Skeletal muscle cell (primary cell): ENCODE results near the gene RBPJ.

ENCODE experiments used
- DNase-seq: peaks from one replicate; pipeline ENCODE4 v3.0.0-alpha.2; 2010; ENCODE audit warnings: low read depth
- H3K4me3 ChIP-seq: 2 replicates; pipeline ENCODE4 v1.5.1; 2011; ENCODE audit warnings: low read depth, mild to moderate bottlenecking, control low read depth, low read length, moderate library complexity

Gene RBPJ

DNA sequence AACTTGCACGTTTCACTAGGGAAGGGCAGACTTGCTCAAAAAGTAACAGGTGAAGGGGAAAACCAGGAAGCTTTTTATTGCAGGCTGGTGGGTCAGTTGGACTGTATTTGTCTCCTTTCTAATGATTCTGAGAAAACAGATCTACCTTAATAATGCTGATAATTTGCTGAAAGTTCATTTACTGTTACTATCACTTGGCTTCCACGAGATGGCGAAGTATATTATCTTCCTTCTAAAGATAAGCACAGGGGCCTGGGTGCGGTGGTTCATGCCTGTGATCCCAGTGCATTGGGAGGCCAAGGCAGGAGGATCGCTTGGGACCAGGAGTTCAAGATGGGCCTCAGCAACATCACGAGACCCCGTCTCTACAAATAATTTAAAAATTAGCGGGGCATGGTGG, 153.1 kb downstream of the RBPJ start:
- H3K4me3 ChIP-seq: no peak overlapping the region
- no peak for DNase-seq

DNA sequence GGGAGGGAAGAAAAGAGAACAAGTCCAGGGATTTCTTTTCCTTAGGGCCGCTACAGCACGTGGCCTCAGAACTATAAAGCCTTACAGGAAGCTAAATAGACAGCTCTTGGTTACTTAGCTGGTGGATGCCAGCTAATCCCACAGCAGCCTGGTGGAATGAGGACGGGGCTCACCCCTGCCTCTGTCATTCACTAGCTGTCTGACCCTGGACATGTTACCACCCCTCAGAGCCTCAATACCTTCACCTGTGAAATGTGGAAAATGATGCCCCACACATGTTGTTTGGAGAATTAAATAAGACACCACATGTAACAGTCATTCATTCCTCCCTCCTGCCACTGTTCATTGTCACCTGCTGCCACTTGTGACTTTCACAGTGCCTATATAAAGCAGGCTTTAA, 153.7 kb downstream of the RBPJ start:
- no peak overlapping the region for H3K4me3 ChIP-seq
- no peak for DNase-seq

DNA sequence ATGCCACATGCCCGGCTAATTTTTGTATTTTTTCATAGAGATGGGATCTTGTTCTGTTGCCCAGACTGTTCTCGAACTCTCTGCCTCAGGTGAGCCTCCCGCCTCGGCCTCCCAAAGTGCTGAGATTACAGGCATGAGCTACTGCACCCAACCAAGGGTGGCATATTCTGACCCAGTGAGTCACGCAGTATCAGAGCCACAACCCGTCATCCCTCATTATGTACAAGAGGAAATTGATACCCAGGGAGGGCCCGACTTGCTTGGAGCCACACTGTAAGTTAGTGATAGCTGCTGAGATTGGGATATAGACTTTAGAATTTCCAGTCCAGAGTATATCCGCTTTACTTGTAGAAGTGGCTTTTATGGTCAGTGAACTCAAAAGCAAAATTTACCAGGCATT, 154.9 kb downstream of the RBPJ start:
- H3K4me3 ChIP-seq: no peak overlapping the region
- DNase-seq: no peak

DNA sequence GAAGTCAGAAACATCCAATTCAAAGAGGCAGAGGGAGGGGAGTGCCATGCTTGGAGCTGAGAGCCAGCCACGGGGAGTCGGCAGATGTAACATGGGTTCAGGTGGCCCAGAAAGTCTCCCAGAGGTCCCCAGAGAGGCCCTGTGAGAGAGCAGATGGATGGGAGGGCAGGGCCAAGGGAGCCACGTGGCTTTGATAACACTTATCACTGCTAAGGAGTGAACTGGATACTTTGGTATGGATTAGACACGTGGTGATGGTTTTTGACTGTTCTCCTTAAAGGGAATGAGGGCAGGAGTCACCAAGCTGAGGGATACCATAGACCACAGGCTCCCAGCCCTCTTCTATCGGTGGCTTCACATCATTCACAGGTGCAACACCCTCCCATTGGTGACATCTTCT, 155.7 kb downstream of the RBPJ start:
- H3K4me3 ChIP-seq: no peak overlapping the region
- no peak for DNase-seq

DNA sequence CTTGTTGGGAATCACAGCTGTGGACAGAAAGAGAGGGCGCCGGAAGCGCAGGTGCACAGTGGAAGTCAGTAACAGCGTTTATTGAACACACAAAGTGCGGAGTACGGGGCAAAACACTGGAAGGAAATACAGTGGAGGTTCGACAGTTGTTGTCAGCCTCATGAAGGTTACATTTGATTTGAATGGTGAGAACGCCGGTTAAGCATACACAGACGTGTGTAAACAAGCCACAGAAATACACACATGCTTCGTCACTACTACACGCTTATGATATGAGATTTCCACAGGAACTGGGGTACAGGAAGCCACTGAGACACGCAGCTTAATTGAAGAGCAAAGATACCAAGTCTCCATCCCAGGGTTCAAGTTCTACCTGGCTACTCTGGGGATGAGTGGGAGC, 157.5 kb downstream of the RBPJ start:
- DNase-seq: no peak
- H3K4me3 ChIP-seq: no peak overlapping the region

DNA sequence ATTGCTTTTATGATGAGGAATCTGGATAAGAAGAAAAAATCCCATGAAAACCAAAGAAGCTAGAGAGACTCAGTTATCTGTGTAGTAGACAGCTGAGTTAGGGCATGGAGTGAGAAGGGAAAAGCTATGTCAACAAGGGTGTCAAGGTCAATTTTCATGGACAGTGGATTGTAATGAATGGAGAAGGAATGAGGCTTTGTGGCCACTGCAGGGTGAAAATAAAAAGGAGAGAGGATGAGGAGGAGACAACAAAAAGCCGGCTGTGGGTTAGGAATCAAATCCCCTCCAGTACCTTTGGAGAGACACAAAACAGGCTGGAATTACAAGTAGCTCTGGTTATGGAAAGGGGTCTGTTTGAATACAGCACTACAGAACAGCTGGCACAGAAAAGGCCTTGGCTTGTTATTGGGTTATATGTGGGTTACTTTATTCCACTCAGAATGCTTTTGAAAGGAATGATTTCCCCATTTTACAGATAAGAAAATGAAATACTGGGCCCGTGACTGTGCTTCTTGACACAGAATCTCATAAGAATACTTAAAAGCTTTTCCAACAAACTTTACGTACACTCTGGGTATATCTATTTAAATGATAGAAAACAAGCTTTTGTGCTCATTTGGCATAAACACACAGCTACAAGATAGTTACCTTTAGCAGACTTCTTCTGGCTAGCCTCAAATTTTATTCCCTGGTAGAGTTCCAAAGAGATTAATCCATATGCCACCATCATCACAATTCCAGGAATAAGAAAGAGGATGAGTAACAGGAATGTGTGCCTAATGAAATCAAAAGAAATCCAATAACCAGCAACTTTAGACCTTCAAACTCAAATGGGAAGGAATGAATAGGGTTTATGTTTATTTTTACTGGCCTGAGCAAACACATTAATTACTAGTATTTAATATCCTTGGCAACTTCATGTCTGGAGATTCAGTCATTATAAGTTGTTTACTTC, 162.0 kb downstream of the RBPJ start:
- DNase-seq: no peak
- no peak overlapping the region for H3K4me3 ChIP-seq

DNA sequence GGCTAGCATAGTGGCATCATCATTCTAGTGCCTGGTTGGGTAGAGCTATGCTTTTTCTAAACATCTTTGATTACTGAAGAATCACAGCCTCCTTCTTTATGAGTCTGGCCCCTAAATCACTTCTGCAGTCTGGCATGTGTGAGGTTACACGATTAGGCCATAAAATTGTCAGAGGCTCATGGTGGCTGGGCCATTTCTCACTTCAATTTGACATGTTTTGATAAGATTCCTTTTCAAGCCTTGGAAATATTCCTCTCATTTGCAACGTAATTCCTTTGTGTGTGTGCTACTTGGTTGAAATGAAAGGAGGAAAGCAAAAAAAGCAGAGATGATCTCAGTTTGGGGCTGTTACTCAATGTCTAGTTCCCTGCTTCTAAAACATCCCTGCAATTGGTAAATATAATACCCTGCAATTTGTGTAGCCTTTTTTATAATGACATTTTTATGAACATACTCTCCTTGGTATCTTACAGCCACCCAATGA, 163.3 kb downstream of the RBPJ start:
- no peak for DNase-seq
- no peak overlapping the region for H3K4me3 ChIP-seq

DNA sequence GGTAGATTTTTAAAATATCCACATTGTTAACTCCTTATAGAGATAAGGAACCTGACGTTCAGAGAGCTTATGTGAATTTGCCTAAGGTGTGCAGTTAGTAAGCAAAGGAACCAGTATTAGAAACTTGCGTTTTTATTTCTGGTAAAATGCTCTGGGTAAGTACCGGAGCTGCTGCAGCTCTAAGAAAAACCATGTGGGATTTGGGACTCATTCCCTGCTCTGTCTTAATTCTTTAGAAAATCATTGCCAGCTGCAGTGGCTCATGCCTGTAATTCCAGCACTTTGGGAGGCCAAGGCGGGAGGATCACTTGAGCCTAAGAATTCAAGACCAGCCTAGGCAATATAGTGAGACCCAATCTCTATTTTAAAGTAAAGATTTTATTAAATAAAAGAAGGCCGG, 163.7 kb downstream of the RBPJ start:
- H3K4me3 ChIP-seq: no peak overlapping the region
- DNase-seq: no peak
